Sciatic nerve (tissue), 2 donors: Measurements from ENCODE around the gene NRSN2. TPM values are rescaled to one million over a fixed set of nuclear protein-coding genes. Genes with fewer than 3 reads are reported as not detected.
"Not testable (repeated sequence)": the region's sequence is repeated elsewhere in the genome, so short reads cannot be mapped to it uniquely, and the experiment has no call there.

Experiments used
- ATAC-seq: fragments of 200-7000 bp; cut with Tn5 transposase; one replicate; pipeline ENCODE4 v1.9.1; 2020; ENCODE audit warnings: mild to moderate bottlenecking, moderate library complexity
- DNase-seq: peaks from one replicate; pipeline ENCODE4 v3.0.0-alpha.2; 2020; ENCODE audit warnings: low spot score
- intact Hi-C: fragments of 100-400 bp; cut with DNase I; formaldehyde crosslinking; loops from one replicate; pipeline ENCODE4 v1.14.2; 2022
- total RNA-seq: library from RNA; stranded (reverse); fragmentation: NEBNext Ultra II Directional; extraction: Animal tissue kit (Norgen Biotek cat#: 25700); gene quantifications from one replicate; pipeline ENCODE4 v1.2.1, GENCODE V29; 2021
- donor health status: DM: no; HTN: no; CAD: no.
- donor health status: DM: no; HTN: no; CAD: no.

The NRSN2 gene
- total RNA-seq, 1 donor from 2014 or later = 39.6 TPM

- intact Hi-C loops = no loop called here
These were observed 23.3 kb downstream of the NRSN2 start for GRCh38 chr20:370151-370600.

GRCh38 chr20:370977-371754 lies 24.3 kb downstream of the NRSN2 start:
- peak; percentile 40 for ATAC-seq
- DNase-seq = no peak
- intact Hi-C loops = no loop called here

More at GRCh38 chr20:370151-370600, 23.3 kb downstream of the NRSN2 start:
- no peak for DNase-seq
- no peak for ATAC-seq

GRCh38 chr20:371755-372542 lies 25.0 kb downstream of the NRSN2 start:
- peak; percentile 71 for DNase-seq

GRCh38 chr20:372543-373082 lies 25.7 kb downstream of the NRSN2 start:
- DNase-seq, ATAC-seq, intact Hi-C loops: not testable (repeated sequence)

More at GRCh38 chr20:371755-372542, 25.0 kb downstream of the NRSN2 start:
- intact Hi-C loops = no loop called here
- peak; percentile 91 for ATAC-seq

- intact Hi-C loops = no loop called here
- no peak for ATAC-seq
- no peak for DNase-seq
These were observed 26.4 kb downstream of the NRSN2 start for GRCh38 chr20:373171-373890.

GRCh38 chr20:375265-375889 lies 28.5 kb downstream of the NRSN2 start:
- no peak for ATAC-seq
- intact Hi-C loops = no loop called here
- DNase-seq = no peak

- no peak for ATAC-seq
- intact Hi-C loops = no loop called here
- DNase-seq = no peak
These were observed 29.2 kb downstream of the NRSN2 start for GRCh38 chr20:376089-376488.

- ATAC-seq (no peak), DNase-seq (no peak)
- intact Hi-C loops = no loop called here
These were observed 29.8 kb downstream of the NRSN2 start for GRCh38 chr20:376750-377149.

GRCh38 chr20:377578-377977 lies 30.7 kb downstream of the NRSN2 start:
- intact Hi-C loops, DNase-seq, ATAC-seq: not testable (repeated sequence)

GRCh38 chr20:378961-379336 lies 32.0 kb downstream of the NRSN2 start:
- intact Hi-C loops = no loop called here
- ATAC-seq (no peak), DNase-seq (no peak)

GRCh38 chr20:380763-381580 lies 34.1 kb downstream of the NRSN2 start:
- ATAC-seq (peak; percentile 44), DNase-seq (peak; percentile 65)
- intact Hi-C loops = no loop called here

- intact Hi-C loops = no loop called here
- peak; percentile 76 for DNase-seq
- peak; percentile 83 for ATAC-seq
These were observed 34.8 kb downstream of the NRSN2 start for GRCh38 chr20:381581-382290.

GRCh38 chr20:382291-383115 lies 35.6 kb downstream of the NRSN2 start:
- intact Hi-C loops = no loop called here
- no peak for DNase-seq
- ATAC-seq = peak; percentile 50

GRCh38 chr20:383889-384288 lies 37.0 kb downstream of the NRSN2 start:
- ATAC-seq (no peak), DNase-seq (no peak)
- intact Hi-C loops = no loop called here

GRCh38 chr20:384723-385122 lies 37.8 kb downstream of the NRSN2 start:
- ATAC-seq (no peak), DNase-seq (no peak)
- intact Hi-C loops = no loop called here

GRCh38 chr20:385448-385847 lies 38.5 kb downstream of the NRSN2 start:
- ATAC-seq (no peak), DNase-seq (no peak)
- intact Hi-C loops = no loop called here
